GM19324 (cell line): ENCODE data around the gene SEC24C.
A peak's percentile ranks its signal among the peaks of the same experiment; 100 is the strongest.
"Not testable (repeated sequence)": the region's sequence is repeated elsewhere in the genome, so short reads cannot be mapped to it uniquely, and the experiment has no call there.

Experiments used
- ATAC-seq: cut with Tn5 transposase; IDR thresholded peaks from one replicate; pipeline ENCODE4 v1.9.1; 2021; ENCODE audit warnings: mild to moderate bottlenecking, moderate library complexity; ENCODE audit not compliant: unreplicated experiment, low FRiP score

Gene SEC24C, protein sequence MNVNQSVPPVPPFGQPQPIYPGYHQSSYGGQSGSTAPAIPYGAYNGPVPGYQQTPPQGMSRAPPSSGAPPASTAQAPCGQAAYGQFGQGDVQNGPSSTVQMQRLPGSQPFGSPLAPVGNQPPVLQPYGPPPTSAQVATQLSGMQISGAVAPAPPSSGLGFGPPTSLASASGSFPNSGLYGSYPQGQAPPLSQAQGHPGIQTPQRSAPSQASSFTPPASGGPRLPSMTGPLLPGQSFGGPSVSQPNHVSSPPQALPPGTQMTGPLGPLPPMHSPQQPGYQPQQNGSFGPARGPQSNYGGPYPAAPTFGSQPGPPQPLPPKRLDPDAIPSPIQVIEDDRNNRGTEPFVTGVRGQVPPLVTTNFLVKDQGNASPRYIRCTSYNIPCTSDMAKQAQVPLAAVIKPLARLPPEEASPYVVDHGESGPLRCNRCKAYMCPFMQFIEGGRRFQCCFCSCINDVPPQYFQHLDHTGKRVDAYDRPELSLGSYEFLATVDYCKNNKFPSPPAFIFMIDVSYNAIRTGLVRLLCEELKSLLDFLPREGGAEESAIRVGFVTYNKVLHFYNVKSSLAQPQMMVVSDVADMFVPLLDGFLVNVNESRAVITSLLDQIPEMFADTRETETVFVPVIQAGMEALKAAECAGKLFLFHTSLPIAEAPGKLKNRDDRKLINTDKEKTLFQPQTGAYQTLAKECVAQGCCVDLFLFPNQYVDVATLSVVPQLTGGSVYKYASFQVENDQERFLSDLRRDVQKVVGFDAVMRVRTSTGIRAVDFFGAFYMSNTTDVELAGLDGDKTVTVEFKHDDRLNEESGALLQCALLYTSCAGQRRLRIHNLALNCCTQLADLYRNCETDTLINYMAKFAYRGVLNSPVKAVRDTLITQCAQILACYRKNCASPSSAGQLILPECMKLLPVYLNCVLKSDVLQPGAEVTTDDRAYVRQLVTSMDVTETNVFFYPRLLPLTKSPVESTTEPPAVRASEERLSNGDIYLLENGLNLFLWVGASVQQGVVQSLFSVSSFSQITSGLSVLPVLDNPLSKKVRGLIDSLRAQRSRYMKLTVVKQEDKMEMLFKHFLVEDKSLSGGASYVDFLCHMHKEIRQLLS

DNA sequence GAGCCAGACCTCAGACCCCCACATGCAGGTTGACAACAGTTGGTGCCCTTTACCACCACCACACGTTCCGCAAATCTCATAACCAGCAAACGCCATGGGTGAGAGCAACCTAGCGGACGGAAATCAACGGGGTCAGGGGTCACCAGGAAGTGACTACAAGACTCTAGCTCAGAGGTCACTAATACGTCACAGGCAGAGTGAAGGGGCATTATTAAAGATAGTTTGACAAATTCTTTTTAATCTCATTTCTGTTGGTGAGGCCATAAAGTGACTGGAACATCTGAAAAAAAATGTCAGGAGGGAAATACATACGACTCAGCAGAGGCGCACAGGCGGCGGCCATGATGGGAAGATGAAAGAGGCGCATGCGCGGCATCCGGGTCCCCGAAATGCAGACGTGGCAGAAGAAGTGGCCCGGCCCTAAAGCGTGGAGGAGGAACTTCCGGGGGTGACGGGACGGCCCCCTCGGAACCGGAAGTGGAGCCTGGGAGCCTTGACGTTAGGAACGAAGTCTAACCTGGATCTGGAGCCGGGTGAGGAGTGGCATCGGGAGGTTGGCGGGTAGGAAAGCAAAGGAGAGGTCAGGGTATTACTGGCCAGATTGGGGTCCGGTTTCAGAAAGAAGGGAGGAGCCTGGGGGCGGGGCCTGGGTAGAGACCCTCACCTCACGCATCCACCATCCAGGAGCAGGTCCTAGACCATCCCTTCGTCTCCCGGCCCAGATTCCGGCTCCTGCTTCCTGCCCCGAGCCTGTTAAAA, at the start of gene SEC24C:
SEC24C (plus strand) TSS at position 468 of the 759 bp plus-strand sequence. CDS start 2,461 bp downstream, outside the sequence.
- peak; percentile 96 for ATAC-seq

DNA sequence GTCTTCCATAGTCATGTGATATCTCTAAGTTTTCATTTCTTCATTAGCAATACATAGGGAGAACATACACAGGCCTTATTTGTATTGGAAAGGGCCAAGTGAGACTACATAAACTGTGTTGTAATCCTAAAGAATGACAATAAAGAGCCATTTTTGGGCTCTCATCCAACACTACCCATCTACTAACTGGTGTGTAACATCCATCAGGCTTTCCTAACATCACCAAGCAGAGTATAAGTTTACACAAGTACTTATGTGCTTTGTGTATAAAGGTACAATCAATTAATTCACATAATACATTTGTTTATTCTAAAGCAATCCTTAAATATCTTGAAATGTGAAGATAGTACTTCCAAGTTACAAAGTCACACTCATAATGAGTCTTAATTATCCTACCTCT, 48.9 kb upstream of the SEC24C start:
- ATAC-seq: not testable (repeated sequence)

DNA sequence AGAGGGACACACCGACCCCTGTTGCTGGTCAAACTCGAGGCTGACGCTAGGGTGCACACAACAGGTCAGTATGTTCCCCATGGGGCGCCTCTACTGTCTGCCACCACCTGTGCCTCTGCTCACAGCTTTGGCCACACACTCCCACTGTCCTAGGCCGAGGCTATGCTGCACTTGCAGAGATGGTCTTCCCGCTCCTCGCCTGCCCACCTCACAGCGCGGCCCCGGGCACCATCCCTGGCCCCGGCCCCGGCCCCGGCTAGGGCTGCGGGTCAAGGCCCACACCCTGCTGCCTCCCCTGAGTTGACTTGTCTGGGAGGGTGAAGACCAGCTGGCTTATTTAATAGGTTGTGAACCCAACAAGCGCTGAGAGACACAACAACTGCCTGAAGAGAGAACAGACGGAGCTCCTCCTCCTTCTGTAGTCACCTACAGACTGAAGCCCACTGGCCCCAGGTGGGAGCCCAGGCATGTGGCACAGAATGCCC, 46.5 kb upstream of the SEC24C start, which contains the start of gene AGAP5:
AGAP5 (minus strand) TSS at position 435 of the 485 bp plus-strand sequence; CDS start at position 81, 354 bp downstream.
- ATAC-seq: not testable (repeated sequence)

DNA sequence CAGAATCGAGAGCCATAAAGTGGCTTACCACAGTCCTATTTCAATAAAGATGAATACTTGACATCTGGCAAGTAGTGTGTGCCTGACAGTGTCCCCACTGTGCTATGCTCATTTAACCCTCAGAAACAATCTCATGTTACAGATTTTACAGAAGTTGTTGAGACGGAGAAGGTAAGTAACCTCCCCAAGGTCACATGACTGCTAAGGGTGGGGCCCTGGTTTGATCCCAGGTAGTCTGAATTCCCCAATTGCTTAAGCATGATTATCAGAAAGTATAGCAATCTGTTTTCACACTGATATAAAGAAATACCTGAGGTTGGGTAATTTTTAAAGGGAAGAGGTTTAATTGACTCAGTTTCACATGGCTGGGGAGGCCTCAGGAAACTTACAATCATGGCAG, 45.4 kb upstream of the SEC24C start:
- ATAC-seq: not testable (repeated sequence)

DNA sequence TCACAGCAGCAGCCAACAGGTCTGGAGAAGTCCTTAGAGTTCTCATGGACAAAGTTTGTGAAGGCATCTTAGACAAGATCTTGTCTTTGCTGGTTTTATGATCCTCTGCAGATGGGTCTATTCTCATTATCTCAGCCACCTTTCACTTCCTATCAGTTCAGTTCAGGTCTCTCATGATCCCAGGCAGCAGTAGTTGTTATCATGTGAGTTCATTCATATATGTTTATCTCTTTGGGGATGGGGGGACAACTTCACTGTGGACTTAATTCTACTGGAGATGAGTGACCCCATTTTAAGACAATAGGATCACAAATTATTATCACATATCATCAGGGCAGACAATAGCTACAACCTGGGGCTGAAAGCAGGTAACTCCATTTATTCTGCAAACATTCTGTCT, 40.2 kb upstream of the SEC24C start:
- not testable (repeated sequence) for ATAC-seq

DNA sequence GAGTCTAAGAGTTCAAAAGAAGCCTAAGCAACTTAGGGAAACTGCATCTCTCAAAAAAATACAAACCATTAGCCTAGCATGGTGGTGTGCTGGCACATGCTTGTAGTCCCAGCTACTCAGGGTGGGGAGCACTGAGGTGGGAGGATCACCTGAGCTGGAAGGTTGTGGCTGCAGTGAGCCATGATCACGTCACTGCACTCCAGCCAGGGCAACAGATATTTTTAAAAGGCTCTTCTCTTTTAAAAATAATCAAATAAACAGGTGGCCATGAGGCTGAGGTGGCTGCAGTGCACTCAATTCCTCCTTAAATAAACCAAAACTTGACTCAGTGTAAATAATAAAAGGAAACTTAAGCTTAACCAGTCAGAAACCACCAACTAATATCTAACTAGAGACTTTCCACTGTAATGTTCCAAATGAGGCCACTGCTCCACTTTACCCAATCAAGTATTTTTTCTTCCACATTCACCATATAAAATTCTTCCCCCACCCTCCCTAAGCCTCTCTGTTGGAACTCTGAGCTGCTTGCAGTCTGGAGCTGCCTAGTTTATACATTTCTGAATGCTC, 38.6 kb upstream of the SEC24C start:
- not testable (repeated sequence) for ATAC-seq

DNA sequence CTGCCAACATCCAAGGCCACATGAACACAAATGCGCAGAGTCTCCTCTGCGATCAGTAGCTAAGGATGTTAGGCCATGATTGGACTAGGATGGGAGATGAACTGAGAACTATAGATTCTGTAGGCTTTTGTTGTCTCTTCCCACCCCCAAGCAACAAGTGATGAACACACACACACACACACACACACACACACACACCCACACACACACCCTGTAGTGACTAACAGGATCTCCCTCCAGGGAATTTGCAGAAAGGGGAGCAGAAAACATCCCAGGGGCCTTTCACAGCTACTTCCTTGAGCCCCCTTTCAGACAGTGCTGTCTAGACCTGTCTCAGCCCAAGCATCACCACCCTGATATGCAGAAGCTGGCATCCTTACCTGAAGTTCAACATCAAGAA, 37.7 kb upstream of the SEC24C start:
- ATAC-seq: not testable (repeated sequence)

DNA sequence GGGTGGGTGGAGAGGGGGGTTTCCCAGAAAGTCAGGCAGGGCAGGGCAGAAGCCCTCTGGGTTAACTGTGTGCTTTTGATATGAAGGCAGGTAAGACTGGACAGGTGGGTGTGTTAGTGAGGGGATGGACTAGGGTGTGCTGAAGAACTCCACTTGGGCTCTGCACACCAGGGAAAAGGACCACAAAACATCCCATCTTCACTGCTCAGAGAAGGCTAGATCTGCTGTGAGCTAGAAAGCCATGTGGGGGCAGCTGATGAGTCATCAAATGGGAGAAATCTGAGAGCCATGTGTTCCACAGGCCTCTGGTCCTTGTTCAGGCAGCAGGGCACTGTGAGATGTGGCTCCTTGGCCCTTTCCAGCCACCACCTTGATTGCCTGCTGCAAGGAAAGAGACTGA, 36.5 kb upstream of the SEC24C start:
- not testable (repeated sequence) for ATAC-seq

DNA sequence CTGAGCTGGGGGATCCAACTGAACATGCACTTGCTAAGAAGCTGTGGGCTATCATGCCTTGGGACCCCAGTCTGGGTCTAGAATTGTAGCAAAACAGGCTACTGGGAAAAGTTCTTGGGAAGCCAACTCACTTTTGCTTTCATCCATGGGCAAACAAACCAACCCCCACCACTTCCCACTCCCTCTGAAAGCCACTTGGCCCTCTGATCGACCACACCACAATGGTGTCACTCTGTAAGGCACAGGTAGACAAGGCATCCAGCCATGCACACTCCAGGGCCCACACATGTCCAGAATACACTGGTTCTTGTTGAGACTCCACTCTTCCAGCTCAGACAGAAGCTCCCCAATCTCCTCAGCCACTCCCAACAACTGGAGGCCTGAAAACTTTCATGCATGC, 36.0 kb upstream of the SEC24C start:
- not testable (repeated sequence) for ATAC-seq

DNA sequence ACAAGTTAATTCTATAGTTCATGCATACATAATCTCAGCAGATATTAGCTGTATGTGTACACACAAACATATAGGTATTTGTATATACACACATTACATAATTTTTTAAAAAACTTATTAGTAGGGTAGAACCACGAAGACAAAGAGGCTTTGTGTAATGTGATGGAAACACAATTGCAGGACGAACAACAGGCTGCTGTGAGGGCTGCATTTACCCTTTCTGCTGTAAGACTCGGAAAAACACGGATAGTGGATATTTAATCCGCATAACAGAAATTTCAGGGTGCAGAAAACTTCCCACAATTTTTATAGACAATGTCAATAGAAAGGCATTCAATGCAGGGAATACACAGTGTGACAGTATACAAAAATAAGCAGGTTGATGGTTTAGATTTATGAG, 32.5 kb upstream of the SEC24C start:
- ATAC-seq: not testable (repeated sequence)

DNA sequence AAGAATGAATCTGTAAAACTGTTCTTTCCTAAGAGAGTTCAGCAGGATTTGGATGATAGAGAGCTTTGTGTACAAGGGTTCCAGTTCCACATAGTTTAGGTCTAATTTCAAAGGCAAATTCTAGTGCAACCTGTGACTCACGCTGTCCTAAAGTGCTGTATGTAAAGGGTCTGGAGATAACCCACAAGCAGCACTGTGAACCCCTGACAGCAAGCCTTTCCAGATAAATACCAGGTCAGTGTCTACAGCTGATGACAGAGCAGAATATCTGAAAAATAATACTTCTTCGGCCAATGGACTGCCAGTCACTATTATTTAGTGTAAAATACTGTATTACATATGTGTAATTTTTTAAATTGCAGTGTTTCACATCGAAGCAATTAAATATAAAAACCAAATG, 30.3 kb upstream of the SEC24C start:
- not testable (repeated sequence) for ATAC-seq

DNA sequence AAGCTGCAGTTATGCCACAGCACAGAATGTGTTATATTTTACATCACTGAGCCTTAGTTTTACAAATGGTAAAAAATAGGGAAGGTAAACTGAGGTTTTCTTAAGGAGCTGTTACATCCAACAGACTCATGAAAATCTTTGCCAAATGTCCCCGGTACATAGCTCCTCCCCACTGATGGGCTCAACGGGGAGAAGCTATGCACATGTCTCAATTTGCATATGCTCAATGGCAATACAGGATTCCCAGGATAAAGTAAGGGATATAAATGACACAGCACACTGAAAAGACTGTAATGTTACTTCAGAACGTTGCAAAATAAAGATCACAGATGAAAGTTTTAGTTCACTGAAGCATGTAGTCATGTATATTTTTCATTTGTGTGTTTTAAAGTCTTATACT, 29.7 kb upstream of the SEC24C start:
- ATAC-seq: not testable (repeated sequence)

DNA sequence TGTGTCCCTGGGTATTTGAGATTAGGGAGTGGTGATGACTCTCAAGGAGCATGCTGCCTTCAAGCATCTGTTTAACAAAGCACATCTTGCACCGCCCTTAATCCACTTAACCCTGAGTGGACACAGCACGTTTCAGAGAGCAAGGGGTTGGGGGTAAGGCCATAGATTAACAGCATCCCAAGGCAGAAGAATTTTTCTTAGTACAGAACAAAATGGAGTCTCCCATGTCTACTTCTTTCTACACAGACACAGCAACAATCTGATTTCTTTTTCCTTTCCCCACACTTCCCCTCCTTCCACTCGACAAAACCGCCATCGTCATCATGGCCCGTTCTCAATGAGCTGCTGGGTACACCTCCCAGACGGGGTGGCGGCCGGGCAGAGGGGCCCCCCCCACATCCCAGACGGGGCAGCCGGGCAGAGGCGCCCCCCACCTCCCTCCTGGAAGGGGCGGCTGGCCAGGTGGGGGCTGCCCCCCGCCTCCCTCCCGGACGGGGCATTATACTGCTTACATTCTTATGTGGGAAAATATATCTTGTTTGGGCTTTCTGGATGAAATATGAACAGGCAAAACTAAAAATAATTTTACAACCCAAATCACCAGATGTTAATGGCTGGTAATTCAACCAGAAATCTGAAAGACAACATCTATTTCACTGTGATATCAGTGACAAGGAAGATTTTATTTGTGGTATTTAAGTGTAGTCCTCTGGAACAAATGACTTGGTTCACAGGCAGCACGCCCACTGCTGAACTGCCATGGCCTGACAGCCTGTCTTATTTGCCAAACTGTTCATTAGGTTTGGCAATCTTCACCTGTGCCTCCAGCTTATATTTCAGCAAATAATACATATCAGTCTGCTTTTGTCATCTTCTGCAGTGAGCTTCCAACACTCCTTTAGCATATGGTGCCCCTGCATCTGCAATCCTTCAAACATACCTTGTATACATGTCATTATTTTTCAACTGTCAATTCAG, 28.7 kb upstream of the SEC24C start:
- ATAC-seq: not testable (repeated sequence)

DNA sequence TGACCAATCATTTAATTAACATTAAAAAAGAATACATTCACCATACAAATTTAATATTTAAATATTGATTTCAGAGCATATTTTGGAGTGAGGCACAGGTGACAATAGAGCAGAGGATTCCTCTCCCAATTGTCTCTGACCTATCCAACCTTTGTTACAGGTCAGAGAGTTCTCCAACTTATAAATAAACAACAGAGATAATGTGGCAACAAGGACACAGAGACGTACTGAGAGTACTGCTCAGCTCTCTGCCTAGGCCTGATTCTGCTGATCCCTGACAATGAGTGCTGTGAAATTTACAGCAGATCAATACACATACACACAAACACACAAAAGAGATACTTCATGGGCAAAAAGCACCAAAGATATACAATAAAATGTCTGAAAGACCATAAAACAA, 27.9 kb upstream of the SEC24C start:
- no peak for ATAC-seq

DNA sequence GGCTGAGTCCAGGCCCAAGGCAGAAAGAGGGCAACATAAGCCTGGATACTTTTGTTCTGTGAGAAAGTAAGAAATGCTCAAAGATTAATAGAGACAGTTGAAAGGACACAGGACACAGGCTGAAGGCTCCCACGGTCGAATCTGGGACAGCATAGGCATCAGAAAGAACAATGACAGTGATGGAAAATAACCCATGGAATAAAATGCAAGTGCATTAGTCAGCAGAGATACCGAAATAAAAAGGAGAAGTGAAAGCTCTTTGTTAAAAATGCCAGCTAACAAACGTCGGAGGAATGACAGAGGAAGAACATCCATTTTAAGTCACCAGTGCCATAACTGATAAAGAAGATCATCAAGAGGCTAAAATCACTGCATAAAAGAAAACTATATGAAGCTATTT, 26.6 kb upstream of the SEC24C start:
- no peak for ATAC-seq

DNA sequence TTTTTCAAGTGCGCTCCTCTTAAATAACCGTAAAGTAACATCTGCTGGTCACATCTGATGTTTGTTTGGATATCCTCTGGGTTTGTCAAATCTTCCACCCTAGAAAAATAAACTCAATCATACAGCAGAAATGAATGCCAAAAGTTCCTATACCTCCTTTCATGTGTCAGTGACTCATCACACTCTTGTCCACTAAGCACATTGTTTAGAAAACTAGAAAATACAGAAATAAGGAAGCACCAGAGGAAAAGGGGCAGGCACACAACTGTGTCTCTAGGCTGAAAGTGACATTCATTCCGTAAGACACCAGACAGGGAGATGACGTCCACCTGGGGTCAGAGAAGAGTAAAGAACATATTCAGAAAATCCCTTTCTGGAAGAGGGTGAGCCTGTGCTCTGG, 23.6 kb upstream of the SEC24C start:
- ATAC-seq: not testable (repeated sequence)

DNA sequence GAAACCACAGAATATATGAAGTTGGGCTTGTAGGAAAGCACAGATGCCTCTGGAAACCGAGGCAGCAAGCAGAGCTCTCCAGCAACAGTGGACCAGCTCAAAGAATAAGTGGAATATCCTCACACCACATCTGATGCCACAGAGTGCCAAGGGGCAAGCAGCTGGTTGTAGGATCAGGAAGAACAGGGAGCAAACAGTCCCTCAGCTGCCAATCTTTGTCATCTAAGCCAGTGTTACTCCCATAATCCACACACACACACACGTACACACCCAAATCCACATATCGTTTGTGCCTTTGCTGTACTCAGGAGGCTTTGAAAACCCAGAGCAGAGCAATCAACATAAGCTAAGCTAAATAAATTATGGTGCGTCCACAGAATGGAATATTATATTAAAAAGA, 20.7 kb upstream of the SEC24C start:
- ATAC-seq: no peak

DNA sequence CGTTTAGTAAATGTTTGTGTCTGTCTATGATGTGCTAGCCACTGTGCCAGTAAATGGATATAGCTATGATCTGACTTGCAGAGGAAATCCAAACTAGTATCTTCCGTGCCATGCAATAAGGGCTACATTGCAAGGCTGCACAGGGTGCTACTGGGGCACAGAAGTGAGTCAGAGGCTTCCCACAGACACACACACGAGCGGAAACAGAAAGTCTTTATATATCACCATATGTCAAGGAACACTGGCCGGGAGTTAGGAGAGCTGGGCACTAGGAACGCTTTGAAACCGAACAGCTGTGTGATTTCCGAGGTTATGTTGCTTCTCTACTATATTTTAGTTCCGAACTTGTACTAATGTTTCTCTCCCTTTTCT, 14.4 kb upstream of the SEC24C start:
- ATAC-seq: not testable (repeated sequence)
